Neural progenitor cell (in vitro differentiated cells): ENCODE data around the gene DOHH.

ENCODE experiments used
- EZH2 ChIP-seq: fragments of 200-600 bp; sonication (generic); IDR thresholded peaks from 2 replicates; pipeline ENCODE4 v1.6.1; 2017; ENCODE audit warnings: antibody characterized with exemption, mild to moderate bottlenecking, moderate library complexity
- TF ChIP-seq, protein P1 (sequence below): fragments of 200-600 bp; sonication (generic); IDR thresholded peaks from 2 replicates; pipeline ENCODE4 v1.5.1; 2017; ENCODE audit warnings: antibody characterized with exemption, mild to moderate bottlenecking

DNA sequence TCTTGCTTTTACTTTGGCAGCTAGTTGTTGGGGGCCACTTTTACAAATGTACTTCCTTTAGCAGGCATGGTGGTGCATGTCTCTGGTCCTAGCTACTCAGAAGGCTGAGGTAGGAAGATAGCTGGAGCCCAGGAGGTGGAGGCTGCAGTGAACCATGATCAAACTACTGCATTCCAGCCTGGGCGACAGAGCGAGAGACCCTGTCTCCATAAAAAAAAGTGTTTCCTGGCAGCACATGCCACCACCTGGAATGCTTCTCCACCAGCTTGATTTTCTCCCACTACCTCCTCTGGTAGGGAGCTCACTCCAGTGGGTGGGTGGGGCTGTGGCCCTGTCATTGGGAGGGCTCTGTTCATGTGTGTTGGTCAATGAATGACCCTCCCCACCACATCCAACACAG, 18.2 kb upstream of the DOHH start:
- TF ChIP-seq, protein P1, sequence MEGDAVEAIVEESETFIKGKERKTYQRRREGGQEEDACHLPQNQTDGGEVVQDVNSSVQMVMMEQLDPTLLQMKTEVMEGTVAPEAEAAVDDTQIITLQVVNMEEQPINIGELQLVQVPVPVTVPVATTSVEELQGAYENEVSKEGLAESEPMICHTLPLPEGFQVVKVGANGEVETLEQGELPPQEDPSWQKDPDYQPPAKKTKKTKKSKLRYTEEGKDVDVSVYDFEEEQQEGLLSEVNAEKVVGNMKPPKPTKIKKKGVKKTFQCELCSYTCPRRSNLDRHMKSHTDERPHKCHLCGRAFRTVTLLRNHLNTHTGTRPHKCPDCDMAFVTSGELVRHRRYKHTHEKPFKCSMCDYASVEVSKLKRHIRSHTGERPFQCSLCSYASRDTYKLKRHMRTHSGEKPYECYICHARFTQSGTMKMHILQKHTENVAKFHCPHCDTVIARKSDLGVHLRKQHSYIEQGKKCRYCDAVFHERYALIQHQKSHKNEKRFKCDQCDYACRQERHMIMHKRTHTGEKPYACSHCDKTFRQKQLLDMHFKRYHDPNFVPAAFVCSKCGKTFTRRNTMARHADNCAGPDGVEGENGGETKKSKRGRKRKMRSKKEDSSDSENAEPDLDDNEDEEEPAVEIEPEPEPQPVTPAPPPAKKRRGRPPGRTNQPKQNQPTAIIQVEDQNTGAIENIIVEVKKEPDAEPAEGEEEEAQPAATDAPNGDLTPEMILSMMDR: no peak
- TF ChIP-seq EZH2: no peak
